IMR-90 (cell line): ENCODE measurements around the gene NR1D2. TPM values are rescaled to one million over a fixed set of nuclear protein-coding genes. Genes with fewer than 3 reads are reported as not detected.

ENCODE experiments used
- ATAC-seq: fragments of 200-7000 bp; cut with Tn5 transposase; 2 replicates; pipeline ENCODE4 v1.9.1; 2020; ENCODE audit warnings: low read depth, mild to moderate bottlenecking, moderate library complexity
- BruUV-seq: library from RNA; stranded (reverse); fragments of 400-500 nt; replicated peaks from 2 replicates; lab custom pipeline; 2021; lab: Mats Ljungman, UMichigan
- CTCF ChIA-PET: fragments of 300-600 bp; formaldehyde crosslinking; extraction: SDS; loops from one replicate; lab custom pipeline; 2021; ENCODE audit warnings: antibody characterized with exemption; lab: Yijun Ruan, JAX
- POLR2A ChIA-PET: fragments of 300-600 bp; sonication (Branson Sonifier 250); formaldehyde crosslinking; loops from one replicate; lab custom pipeline; 2022; ENCODE audit warnings: antibody characterized with exemption; ENCODE audit not compliant: unreplicated experiment; lab: Charles Lee
- DNase-seq: peaks from one replicate; pipeline ENCODE4 v3.0.0; 2013
- H2AFZ ChIP-seq: replicated peaks from 2 replicates; pipeline ENCODE3; 2013; ENCODE audit warnings: low read length, mild to moderate bottlenecking; ENCODE audit not compliant: poor library complexity
- H2AK5ac ChIP-seq: 2 replicates; pipeline ENCODE4 v1.6.1; 2013; ENCODE audit warnings: low read depth, low read length, inconsistent platforms
- H2AK9ac ChIP-seq: replicated peaks from 2 replicates; pipeline ENCODE3; 2013; ENCODE audit warnings: mild to moderate bottlenecking, low read depth, low read length, moderate library complexity; ENCODE audit not compliant: poor library complexity
- H2BK120ac ChIP-seq: 2 replicates; pipeline ENCODE4 v1.6.1; 2013; ENCODE audit warnings: low read depth, low read length, inconsistent platforms
- H2BK15ac ChIP-seq: 3 replicates; pipeline ENCODE4 v1.6.1; 2013; ENCODE audit warnings: low read depth, low read length, inconsistent platforms
- H2BK20ac ChIP-seq: 2 replicates; pipeline ENCODE4 v1.6.1; 2013; ENCODE audit warnings: low read depth, mild to moderate bottlenecking, inconsistent platforms, low read length, moderate library complexity
- H2BK5ac ChIP-seq: 2 replicates; pipeline ENCODE4 v1.6.1; 2013; ENCODE audit warnings: mild to moderate bottlenecking, low read depth, low read length, inconsistent platforms; ENCODE audit not compliant: poor library complexity, severe bottlenecking
- H3K14ac ChIP-seq: replicated peaks from 2 replicates; pipeline ENCODE4 v1.6.1; 2013; ENCODE audit warnings: low read depth, low read length, inconsistent platforms
- H3K18ac ChIP-seq: 2 replicates; pipeline ENCODE4 v1.6.1; 2013; ENCODE audit warnings: low read depth, low read length, control low read depth
- H3K23ac ChIP-seq: 2 replicates; pipeline ENCODE4 v1.6.1; 2013; ENCODE audit warnings: low read depth, low read length, inconsistent platforms
- H3K27ac ChIP-seq: 2 replicates; pipeline ENCODE4 v1.5.1; 2013; ENCODE audit warnings: mild to moderate bottlenecking, control low read depth, low read length; ENCODE audit not compliant: insufficient read depth
- H3K27me3 ChIP-seq: 2 replicates; pipeline ENCODE4 v1.6.1; 2013; ENCODE audit warnings: low read length; ENCODE audit not compliant: control insufficient read depth, insufficient read depth
- H3K36me3 ChIP-seq: 2 replicates; pipeline ENCODE4 v1.6.1; 2013; ENCODE audit warnings: low read length, mixed read lengths; ENCODE audit not compliant: control insufficient read depth, insufficient read depth
- H3K4ac ChIP-seq: 2 replicates; pipeline ENCODE4 v1.6.1; 2013; ENCODE audit warnings: low read depth, low read length, inconsistent platforms
- H3K4me1 ChIP-seq: 2 replicates; pipeline ENCODE4 v1.6.1; 2013; ENCODE audit warnings: low read length, mixed read lengths; ENCODE audit not compliant: control insufficient read depth, insufficient read depth
- H3K4me2 ChIP-seq: 2 replicates; pipeline ENCODE4 v1.6.1; 2013; ENCODE audit warnings: low read depth, mild to moderate bottlenecking, control low read depth, low read length, moderate library complexity
- H3K4me3 ChIP-seq: 2 replicates; pipeline ENCODE4 v1.5.1; 2013; ENCODE audit warnings: low read depth, mild to moderate bottlenecking, control low read depth, low read length, moderate library complexity; ENCODE audit not compliant: insufficient read depth
- H3K56ac ChIP-seq: 2 replicates; pipeline ENCODE4 v1.6.1; 2013; ENCODE audit warnings: low read length, inconsistent platforms; ENCODE audit not compliant: insufficient read depth; ENCODE audit errors: extremely low read depth
- H3K79me1 ChIP-seq, 2 experiments: 2 replicates each; pipeline ENCODE4 v1.6.1; 2013; ENCODE audit warnings: low read length in 2 of 2, inconsistent platforms in 1 of 2, low read depth in 1 of 2
- H3K9ac ChIP-seq: 2 replicates; pipeline ENCODE4 v1.6.1; 2013; ENCODE audit warnings: low read depth, low read length, control low read depth
- H3K9me1 ChIP-seq: 2 replicates; pipeline ENCODE4 v1.6.1; 2013; ENCODE audit warnings: low read length, inconsistent platforms; ENCODE audit not compliant: insufficient read depth
- H3K9me3 ChIP-seq: 2 replicates; pipeline ENCODE4 v1.6.1; 2013; ENCODE audit warnings: low read length; ENCODE audit not compliant: control insufficient read depth, insufficient read depth
- H4K20me1 ChIP-seq: 2 replicates; pipeline ENCODE4 v1.6.1; 2013; ENCODE audit warnings: low read length, inconsistent platforms; ENCODE audit not compliant: insufficient read depth
- H4K5ac ChIP-seq: 2 replicates; pipeline ENCODE4 v1.6.1; 2013; ENCODE audit warnings: mild to moderate bottlenecking, low read depth, low read length, control low read depth
- H4K8ac ChIP-seq, 2 experiments: 2 replicates each; pipeline ENCODE4 v1.6.1; 2013; ENCODE audit warnings: low read depth in 2 of 2, low read length in 2 of 2, control low read depth in 1 of 2, inconsistent platforms in 1 of 2
- H4K91ac ChIP-seq: 2 replicates; pipeline ENCODE4 v1.6.1; 2013; ENCODE audit warnings: low read depth, low read length, inconsistent platforms; ENCODE audit not compliant: insufficient read depth
- BHLHE40 ChIP-seq: fragments of 150-350 bp; IDR thresholded peaks from 2 replicates; pipeline ENCODE4 v1.6.1; 2016; ENCODE audit warnings: mild to moderate bottlenecking, low read depth, low read length
- CEBPB ChIP-seq: IDR thresholded peaks from 2 replicates; pipeline ENCODE4 v1.6.1; 2012; ENCODE audit warnings: low read depth, low read length, improper control_type of control experiment
- CHD1 ChIP-seq: IDR thresholded peaks from 2 replicates; pipeline ENCODE4 v1.6.1; 2012; ENCODE audit warnings: low read depth, low read length, improper control_type of control experiment
- FOS ChIP-seq: fragments of 150-350 bp; IDR thresholded peaks from 2 replicates; pipeline ENCODE4 v1.6.1; 2016; ENCODE audit warnings: low read depth, low read length
- MAFK ChIP-seq: IDR thresholded peaks from 2 replicates; pipeline ENCODE4 v1.6.1; 2012; ENCODE audit warnings: low read depth, low read length, improper control_type of control experiment
- MAZ ChIP-seq: IDR thresholded peaks from 2 replicates; pipeline ENCODE4 v1.6.1; 2012; ENCODE audit warnings: low read depth, mild to moderate bottlenecking, low read length, improper control_type of control experiment, moderate library complexity, borderline replicate concordance
- MXI1 ChIP-seq: IDR thresholded peaks from 2 replicates; pipeline ENCODE4 v1.6.1; 2012; ENCODE audit warnings: low read depth, mild to moderate bottlenecking, low read length, moderate library complexity, borderline replicate concordance
- NFE2L2 ChIP-seq: fragments of 150-350 bp; IDR thresholded peaks from 2 replicates; pipeline ENCODE4 v1.6.1; 2016; ENCODE audit warnings: low read depth, mild to moderate bottlenecking, low read length
- POLR2A ChIP-seq: IDR thresholded peaks from 2 replicates; pipeline ENCODE4 v1.6.1; 2012; ENCODE audit warnings: mild to moderate bottlenecking, low read depth, low read length
- RAD21 ChIP-seq: IDR thresholded peaks from 2 replicates; pipeline ENCODE4 v1.6.1; 2012; ENCODE audit warnings: low read length, improper control_type of control experiment
- RCOR1 ChIP-seq: IDR thresholded peaks from 2 replicates; pipeline ENCODE4 v1.6.1; 2012; ENCODE audit warnings: mild to moderate bottlenecking, low read length, improper control_type of control experiment; ENCODE audit not compliant: insufficient replicate concordance
- RFX5 ChIP-seq: IDR thresholded peaks from 2 replicates; pipeline ENCODE4 v1.8.0; 2012; ENCODE audit warnings: low read depth, mild to moderate bottlenecking, low read length, moderate library complexity
- SMC3 ChIP-seq: fragments of 150-350 bp; IDR thresholded peaks from 2 replicates; pipeline ENCODE4 v1.6.1; 2016; ENCODE audit warnings: low read depth, mild to moderate bottlenecking, antibody characterized with exemption, low read length, moderate library complexity
- whole genome bisulfite sequencing, 2 experiments: methylation state at CpG; one replicate each; pipeline versions ENCODE4 v1.1.5 to v1.1.7; 2013; ENCODE audit warnings: missing lambda C conversion rate in 2 of 2; ENCODE audit not compliant: insufficient read length in 1 of 2; ENCODE audit errors: extremely low coverage in 2 of 2; 5-methylcytosine and 5-hydroxymethylcytosine counted together
- dilution Hi-C: fragments of 300-500 bp; cut with HindIII; formaldehyde crosslinking; loops from one replicate; pipeline ENCODE4 v1.14.3; 2018; ENCODE audit warnings: low sequenced_read_pairs; ENCODE audit not compliant: unreplicated experiment
- in situ Hi-C: fragments of 300-500 bp; cut with MboI; formaldehyde crosslinking; loops from 3 replicates; pipeline ENCODE4 v1.14.3; 2019; ENCODE audit warnings: low sequenced_read_pairs, inconsistent platforms, mixed read lengths
- intact Hi-C: fragments of 100-400 bp; cut with micrococcal nuclease; formaldehyde crosslinking; loops from 2 replicates; pipeline ENCODE4 v1.10.0; 2022
- polyA plus RNA-seq, 3 experiments: library from polyadenylated mRNA; depleted of rRNA; stranded (reverse); fragments of >200 nt; gene quantifications; 2 replicates each; pipeline ENCODE4 v1.2.3, GENCODE V29; 2012; ENCODE audit warnings: low replicate concordance in 1 of 3
- total RNA-seq: library from RNA; depleted of rRNA; stranded (reverse); fragments of >200 nt; gene quantifications from 2 replicates; pipeline ENCODE4 v1.2.3, GENCODE V29; 2012
- TF ChIP-seq, protein P1 (sequence below): conservative IDR thresholded peaks from 2 replicates; pipeline ENCODE4 v1.5.1; 2012; ENCODE audit warnings: mild to moderate bottlenecking, low read depth, low read length, improper control_type of control experiment
- TF ChIP-seq, protein P2 (sequence below): fragments of 150-350 bp; IDR thresholded peaks from 2 replicates; pipeline ENCODE4 v1.6.1; 2016; ENCODE audit warnings: low read depth, mild to moderate bottlenecking, low read length, moderate library complexity, borderline replicate concordance
- TF ChIP-seq, protein P3 (sequence below): fragments of 150-350 bp; IDR thresholded peaks from 2 replicates; pipeline ENCODE4 v1.6.1; 2017; ENCODE audit warnings: mild to moderate bottlenecking, antibody characterized with exemption, low read length, low read depth

The NR1D2 gene
- total and polyA plus RNA-seq, 2 of the 4 experiments (the other 2 are of a cell fraction) = 8.1 to 41.0 TPM

DNA sequence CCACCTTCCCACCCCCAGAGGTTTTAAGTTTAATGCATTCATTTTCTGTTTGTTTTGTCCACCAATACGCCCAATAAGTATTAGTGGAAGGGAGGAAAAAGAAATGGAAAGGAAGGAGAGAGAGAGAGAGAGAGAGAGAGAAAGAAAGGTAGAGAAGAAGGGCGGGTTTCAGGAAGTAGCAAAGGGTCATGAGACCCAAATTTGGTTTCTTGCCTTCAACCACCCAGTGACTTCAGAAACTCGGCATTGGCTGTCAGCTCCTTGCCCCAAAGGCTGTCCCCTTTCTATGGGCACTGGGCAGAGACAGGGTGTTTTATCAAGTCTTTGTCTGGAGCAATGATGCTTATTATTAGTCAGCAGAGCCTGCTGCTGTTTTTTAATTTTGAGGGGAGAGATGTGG, 13.5 kb upstream of the NR1D2 start:
- Histone ChIP-seq H2BK15ac (no peak overlapping the region), H3K27me3 (peaks cover 4% of the 10 kb centered on the region; the same call in 1 of the 2 replicates), H4K20me1 (no peaks in the 10 kb centered on the region), H3K27ac (no peak overlapping the region), H3K18ac (no peak overlapping the region), H3K4me3 (no peak overlapping the region), H4K5ac (no peak overlapping the region), H3K14ac (no peak overlapping the region), H3K79me1 (no peaks in the 10 kb centered on the region), H2BK20ac (no peak overlapping the region), H3K4me1 (no peaks in the 10 kb centered on the region), H3K23ac (no peak overlapping the region), H2BK120ac (no peak overlapping the region), H2AFZ (no peak overlapping the region), H2AK5ac (no peak overlapping the region), H3K9me3 (no peaks in the 10 kb centered on the region), H3K56ac (no peak overlapping the region), H3K4me2 (no peak overlapping the region), H4K8ac (no peak overlapping the region), H2BK5ac (no peak overlapping the region), H4K91ac (no peak overlapping the region), H2AK9ac (no peak overlapping the region), H3K36me3 (no peaks in the 10 kb centered on the region), H3K4ac (no peak overlapping the region), H3K9me1 (0 out of 2 replicates have a peak, but pooled peaks cover 4% of the 10 kb centered on the region), H3K9ac (no peak overlapping the region)
- ChIA-PET CTCF (no interaction called here), POLR2A (no interaction called here)
- dilution Hi-C loops = no loop called here
- intact Hi-C loops = no loop called here
- WGBS, 2 experiments = no CpG with 5 or more reads among the region's 3 CpGs
- in situ Hi-C loops = no loop called here
- no peak for ATAC-seq
- no TSS peak for BruUV-seq
- TF ChIP-seq, protein P1, sequence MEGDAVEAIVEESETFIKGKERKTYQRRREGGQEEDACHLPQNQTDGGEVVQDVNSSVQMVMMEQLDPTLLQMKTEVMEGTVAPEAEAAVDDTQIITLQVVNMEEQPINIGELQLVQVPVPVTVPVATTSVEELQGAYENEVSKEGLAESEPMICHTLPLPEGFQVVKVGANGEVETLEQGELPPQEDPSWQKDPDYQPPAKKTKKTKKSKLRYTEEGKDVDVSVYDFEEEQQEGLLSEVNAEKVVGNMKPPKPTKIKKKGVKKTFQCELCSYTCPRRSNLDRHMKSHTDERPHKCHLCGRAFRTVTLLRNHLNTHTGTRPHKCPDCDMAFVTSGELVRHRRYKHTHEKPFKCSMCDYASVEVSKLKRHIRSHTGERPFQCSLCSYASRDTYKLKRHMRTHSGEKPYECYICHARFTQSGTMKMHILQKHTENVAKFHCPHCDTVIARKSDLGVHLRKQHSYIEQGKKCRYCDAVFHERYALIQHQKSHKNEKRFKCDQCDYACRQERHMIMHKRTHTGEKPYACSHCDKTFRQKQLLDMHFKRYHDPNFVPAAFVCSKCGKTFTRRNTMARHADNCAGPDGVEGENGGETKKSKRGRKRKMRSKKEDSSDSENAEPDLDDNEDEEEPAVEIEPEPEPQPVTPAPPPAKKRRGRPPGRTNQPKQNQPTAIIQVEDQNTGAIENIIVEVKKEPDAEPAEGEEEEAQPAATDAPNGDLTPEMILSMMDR = no peak
- TF ChIP-seq MAZ (no peak), MAFK (no peak), SMC3 (no peak), POLR2A (no peak), CEBPB (no peak), CHD1 (no peak), RAD21 (no peak), BHLHE40 (no peak), RFX5 (no peak), NFE2L2 (no peak), MXI1 (no peak), FOS (no peak), RCOR1 (no peak)
- TF ChIP-seq, protein P2, sequence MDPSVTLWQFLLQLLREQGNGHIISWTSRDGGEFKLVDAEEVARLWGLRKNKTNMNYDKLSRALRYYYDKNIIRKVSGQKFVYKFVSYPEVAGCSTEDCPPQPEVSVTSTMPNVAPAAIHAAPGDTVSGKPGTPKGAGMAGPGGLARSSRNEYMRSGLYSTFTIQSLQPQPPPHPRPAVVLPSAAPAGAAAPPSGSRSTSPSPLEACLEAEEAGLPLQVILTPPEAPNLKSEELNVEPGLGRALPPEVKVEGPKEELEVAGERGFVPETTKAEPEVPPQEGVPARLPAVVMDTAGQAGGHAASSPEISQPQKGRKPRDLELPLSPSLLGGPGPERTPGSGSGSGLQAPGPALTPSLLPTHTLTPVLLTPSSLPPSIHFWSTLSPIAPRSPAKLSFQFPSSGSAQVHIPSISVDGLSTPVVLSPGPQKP = no peak
- TF ChIP-seq, protein P3, sequence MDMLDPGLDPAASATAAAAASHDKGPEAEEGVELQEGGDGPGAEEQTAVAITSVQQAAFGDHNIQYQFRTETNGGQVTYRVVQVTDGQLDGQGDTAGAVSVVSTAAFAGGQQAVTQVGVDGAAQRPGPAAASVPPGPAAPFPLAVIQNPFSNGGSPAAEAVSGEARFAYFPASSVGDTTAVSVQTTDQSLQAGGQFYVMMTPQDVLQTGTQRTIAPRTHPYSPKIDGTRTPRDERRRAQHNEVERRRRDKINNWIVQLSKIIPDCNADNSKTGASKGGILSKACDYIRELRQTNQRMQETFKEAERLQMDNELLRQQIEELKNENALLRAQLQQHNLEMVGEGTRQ = no peak
- DNase-seq = no peak
